Stimulated activated memory B cell treated with anti-CD40 and anti-IgM and Interleukin-4, amounts not matched to agents 10 μg/mL and 1 μg/mL and 100 μg/mL, for 72 hours (primary cell): ENCODE data around the gene MLC1.

Source experiments
- ATAC-seq: fragments of 150-1000 bp; cut with Tn5 transposase; 2 replicates; pipeline ENCODE4 v1.10.0; 2021
- H3K27ac Mint-ChIP-seq: one replicate; pipeline ENCODE4 v1.8.0; 2022; ENCODE audit warnings: mild to moderate bottlenecking, mixed read lengths
- H3K27me3 Mint-ChIP-seq: one replicate; pipeline ENCODE4 v1.8.0; 2022; ENCODE audit warnings: mixed read lengths
- H3K36me3 Mint-ChIP-seq: one replicate; pipeline ENCODE4 v1.8.0; 2022; ENCODE audit warnings: mixed read lengths
- H3K4me1 Mint-ChIP-seq: one replicate; pipeline ENCODE4 v1.8.0; 2022; ENCODE audit warnings: mixed read lengths
- H3K4me3 Mint-ChIP-seq: one replicate; pipeline ENCODE4 v1.8.0; 2022; ENCODE audit warnings: mild to moderate bottlenecking, moderate library complexity, mixed read lengths
- H3K9me3 Mint-ChIP-seq: one replicate; pipeline ENCODE4 v1.8.0; 2022; ENCODE audit warnings: mixed read lengths

The MLC1 gene

GRCh38 chr22:50014053-50014501 is 71.1 kb downstream of the MLC1 start:
- H3K9me3 Mint-ChIP-seq, result peaks cover 2% of the 10 kb centered on the region
- H3K4me3 Mint-ChIP-seq, result peak overlapping the region; percentile 24
- H3K27me3 Mint-ChIP-seq, result peaks cover 15% of the 10 kb centered on the region
- ATAC-seq, result no peak
- no peaks in the 10 kb centered on the region for H3K36me3 Mint-ChIP-seq
- peaks cover 68% of the 10 kb centered on the region for H3K4me1 Mint-ChIP-seq
- peak overlapping the region; percentile 32 for H3K27ac Mint-ChIP-seq

DNA sequence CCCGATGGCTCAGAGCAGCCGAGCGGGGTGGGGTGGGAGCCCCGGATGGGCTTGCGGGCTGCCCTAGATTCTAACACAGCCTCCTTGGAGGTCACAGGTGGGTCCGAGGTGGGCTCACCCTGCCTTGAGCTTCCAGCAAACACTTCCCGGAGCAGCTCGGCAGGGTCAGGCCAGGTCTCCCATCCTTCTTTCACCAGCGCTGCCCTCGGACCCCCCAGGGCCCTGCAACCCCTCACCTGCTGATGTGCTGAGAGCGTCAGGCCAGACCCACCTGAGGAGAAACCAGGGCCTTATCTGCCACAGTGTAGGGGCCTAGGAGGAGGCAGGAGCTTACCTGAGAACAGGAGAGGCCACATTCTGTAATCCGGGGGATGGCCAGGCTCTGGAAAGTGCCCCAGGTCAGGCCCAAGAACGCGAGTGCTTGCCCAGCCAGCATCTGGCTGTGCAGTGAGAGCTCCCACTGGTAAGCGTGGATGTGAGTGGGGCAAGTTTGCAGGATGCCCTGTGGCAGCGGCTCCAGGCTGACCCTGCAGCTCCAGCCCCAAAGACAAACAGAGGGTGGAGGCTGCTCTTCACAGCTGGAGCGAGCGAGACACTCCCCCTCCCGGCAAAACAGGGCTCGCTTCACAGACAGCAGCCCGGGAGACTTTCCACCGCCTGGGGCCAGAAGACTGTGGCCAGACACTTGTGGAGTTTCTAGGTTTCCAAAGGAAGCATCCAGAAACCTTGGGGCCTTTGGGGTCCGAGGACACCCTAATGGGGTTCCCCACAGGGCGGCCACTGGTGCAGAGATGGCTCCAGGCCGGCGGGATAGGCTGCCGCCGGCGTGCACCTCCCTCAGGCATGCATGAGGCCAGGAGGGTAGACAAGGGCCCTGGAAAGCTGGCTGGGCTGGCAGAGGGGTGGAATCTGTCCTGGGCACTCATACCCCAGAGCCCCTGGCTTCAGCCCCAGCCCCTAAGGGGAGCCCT is 72.7 kb downstream of the MLC1 start, which contains the start of gene IL17REL:
Gene IL17REL, minus strand, starts transcription at position 555 of the 971 bp plus-strand sequence. Its CDS starts 119 bp downstream, at position 436.
- Mint-ChIP-seq H3K4me1 (peaks cover 52% of the 10 kb centered on the region), H3K9me3 (no peaks in the 10 kb centered on the region), H3K27me3 (peaks cover 15% of the 10 kb centered on the region), H3K27ac (peak within 1 kb of the TSS; percentile 77), H3K4me3 (peak within 1 kb of the TSS; percentile 84), H3K36me3 (no peaks in the 10 kb centered on the region)
- ATAC-seq, result no peak

DNA sequence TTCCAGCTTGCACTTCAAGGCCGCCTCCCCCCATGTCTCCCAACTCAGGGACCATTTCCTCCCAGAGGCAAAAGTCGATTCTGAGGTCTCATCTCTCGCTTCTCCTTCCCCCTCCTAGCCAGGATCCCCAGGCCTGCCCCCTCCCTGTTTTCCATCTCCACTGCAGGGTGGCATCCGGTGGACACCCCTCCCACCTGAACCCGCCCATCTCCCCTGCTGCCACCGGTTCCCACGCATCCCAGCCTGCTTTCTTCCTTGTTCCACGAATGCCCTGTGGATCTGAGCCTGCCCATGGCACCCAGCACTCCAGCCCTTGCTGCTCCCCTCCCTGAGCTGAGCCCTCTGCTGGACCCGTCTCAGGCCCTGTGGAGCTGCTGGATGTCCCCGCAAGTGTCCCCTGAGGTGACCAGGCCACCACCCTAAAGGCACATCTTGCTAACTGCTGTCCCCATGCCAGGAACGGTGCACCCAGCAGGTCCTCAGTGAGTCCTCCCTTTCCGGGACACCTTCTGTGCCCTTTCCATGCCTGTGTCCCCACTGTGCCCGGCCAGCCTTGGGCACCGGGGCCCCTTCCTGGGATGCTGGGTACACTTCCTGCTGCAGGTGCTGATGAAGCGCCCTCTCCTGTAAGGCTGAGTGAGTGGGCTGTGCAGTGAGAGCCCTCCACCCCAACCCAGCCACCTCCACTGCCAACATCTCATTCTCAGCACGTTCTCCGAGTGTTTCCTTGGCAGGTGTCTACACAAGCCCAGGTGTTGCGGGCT is 73.6 kb downstream of the MLC1 start:
- peak overlapping the region; percentile 77 for H3K27ac Mint-ChIP-seq
- no peaks in the 10 kb centered on the region for H3K9me3 Mint-ChIP-seq
- H3K4me1 Mint-ChIP-seq, result peaks cover 43% of the 10 kb centered on the region
- no peaks in the 10 kb centered on the region for H3K36me3 Mint-ChIP-seq
- H3K27me3 Mint-ChIP-seq, result peaks cover 15% of the 10 kb centered on the region
- H3K4me3 Mint-ChIP-seq, result peak overlapping the region; percentile 84
- ATAC-seq, result no peak

- Mint-ChIP-seq H3K27ac (peak overlapping the region; percentile 77), H3K36me3 (no peaks in the 10 kb centered on the region)
Measured at GRCh38 chr22:50010676-50011446, 74.4 kb downstream of the MLC1 start.

GRCh38 chr22:50009765-50010675 is 75.2 kb downstream of the MLC1 start:
- peak; percentile 22 for ATAC-seq
- H3K27me3 Mint-ChIP-seq, result peaks cover 15% of the 10 kb centered on the region
- H3K9me3 Mint-ChIP-seq, result no peaks in the 10 kb centered on the region
- H3K4me1 Mint-ChIP-seq, result peaks cover 30% of the 10 kb centered on the region
- H3K27ac Mint-ChIP-seq, result peak overlapping the region; percentile 77
- H3K4me3 Mint-ChIP-seq, result peak overlapping the region; percentile 36
- H3K36me3 Mint-ChIP-seq, result no peaks in the 10 kb centered on the region

More at GRCh38 chr22:50010676-50011446, 74.4 kb downstream of the MLC1 start:
- peak; percentile 73 for ATAC-seq
- H3K4me3 Mint-ChIP-seq, result peak overlapping the region; percentile 84
- H3K27me3 Mint-ChIP-seq, result peaks cover 15% of the 10 kb centered on the region
- H3K9me3 Mint-ChIP-seq, result no peaks in the 10 kb centered on the region
- peaks cover 35% of the 10 kb centered on the region for H3K4me1 Mint-ChIP-seq
